ENCODE results near the gene DDAH2. TPM values are rescaled to one million over a fixed set of nuclear protein-coding genes. Genes with fewer than 3 reads are reported as not detected.
A peak's percentile ranks its signal among the peaks of the same experiment; 100 is the strongest.

The DDAH2 gene
- polyA plus RNA-seq, 3 donors, result 29.8 to 56.0 (median 30.6) TPM

GRCh38 chr6:31719001-31719400, 10.1 kb downstream of the DDAH2 start:
- H3K27ac Mint-ChIP-seq, result peak overlapping the region in 2 of 7 donors; percentile 38 to 58
- Histone ChIP-seq H2AFZ (ENCODE audit: insufficient read depth, low read depth, low read length, poor library complexity, severe bottlenecking) (no peak overlapping the region), H3K9ac (ENCODE audit: insufficient read depth, low read length, poor library complexity, severe bottlenecking) (no peak overlapping the region), H3K9me3 (replicated peaks in 1 of 2; ENCODE audit: control insufficient read depth in 1 of 2, insufficient read depth in 1 of 2, low read length in 2 of 2) (no peaks in the 10 kb centered on the region), H3K27me3 (ENCODE audit: control insufficient read depth in 2 of 2, insufficient read depth in 2 of 2, low read length in 2 of 2) (no peaks in the 10 kb centered on the region), H3K4me1 (ENCODE audit: control insufficient read depth in 1 of 2, insufficient read depth in 2 of 2, low read length in 2 of 2) (no peaks in the 10 kb centered on the region), H3K36me3 (replicated peaks in 1 of 2; ENCODE audit: control insufficient read depth in 1 of 2, insufficient read depth in 2 of 2, low read length in 2 of 2) (no peaks in the 10 kb centered on the region), H3K4me3 (replicated peaks in 1 of 3; ENCODE audit: low read depth in 2 of 3, low read length in 3 of 3) (no peak overlapping the region), H3K27ac (ENCODE audit: low read depth in 1 of 2, low read length in 2 of 2) (no peak overlapping the region), H3K79me2 (ENCODE audit: insufficient read depth, low read length) (no peaks in the 10 kb centered on the region), H4K20me1 (ENCODE audit: insufficient read depth, low read length) (no peaks in the 10 kb centered on the region), H3K4me2 (replicated peaks; ENCODE audit: extremely low read depth, low read length, poor library complexity, severe bottlenecking) (no peak overlapping the region)
- no peak for DNase-seq
- TF ChIP-seq CTCF (IDR thresholded peaks at IDR 0.05), result no peak
- peaks cover 6 to 15% (median 11%) of the 10 kb centered on the region in 3 donors for H3K27me3 Mint-ChIP-seq (ENCODE audit: low read depth in 3 of 3)
- H3K9me3 Mint-ChIP-seq, result no peaks in the 10 kb centered on the region
- 94% methylated on average over 4 of the region's 6 CpGs for WGBS (ENCODE audit: insufficient coverage)
- H3K36me3 Mint-ChIP-seq, result peaks cover under 1 to 2% of the 10 kb centered on the region in 2 donors
- H3K4me1 Mint-ChIP-seq, result peaks cover 6% of the 10 kb centered on the region
- intact Hi-C loops (cut with micrococcal nuclease), result no loop called here
- no peak overlapping the region for H3K4me3 Mint-ChIP-seq

- H3K4me1 Mint-ChIP-seq, result peaks cover 2% of the 10 kb centered on the region
- H3K27me3 Mint-ChIP-seq (ENCODE audit: low read depth in 3 of 3), result peaks cover 5 to 10% (median 6%) of the 10 kb centered on the region in 3 donors
- DNase-seq, result no peak
- H3K4me3 ChIP-seq (replicated peaks in 1 of 3; ENCODE audit: low read depth in 2 of 3, low read length in 3 of 3), result no peak overlapping the region
- no peak overlapping the region for H3K4me3 Mint-ChIP-seq
- H3K27ac ChIP-seq (ENCODE audit: low read depth in 1 of 2, low read length in 2 of 2), result no peak overlapping the region
- no peaks in the 10 kb centered on the region for H3K9me3 ChIP-seq (replicated peaks in 1 of 2; ENCODE audit: control insufficient read depth in 1 of 2, insufficient read depth in 1 of 2, low read length in 2 of 2)
- H3K79me2 ChIP-seq (ENCODE audit: insufficient read depth, low read length), result no peaks in the 10 kb centered on the region
- H3K36me3 Mint-ChIP-seq, result peaks cover 0 to 1% of the 10 kb centered on the region in 2 donors
- no peaks in the 10 kb centered on the region for H3K9me3 Mint-ChIP-seq
- no CpG with 5 or more reads among the region's 1 CpG for WGBS (ENCODE audit: insufficient coverage)
- H3K4me1 ChIP-seq (ENCODE audit: control insufficient read depth in 1 of 2, insufficient read depth in 2 of 2, low read length in 2 of 2), result no peaks in the 10 kb centered on the region
- H3K36me3 ChIP-seq (replicated peaks in 1 of 2; ENCODE audit: control insufficient read depth in 1 of 2, insufficient read depth in 2 of 2, low read length in 2 of 2), result no peaks in the 10 kb centered on the region
- H3K27me3 ChIP-seq (ENCODE audit: control insufficient read depth in 2 of 2, insufficient read depth in 2 of 2, low read length in 2 of 2), result no peaks in the 10 kb centered on the region
- H3K9ac ChIP-seq (ENCODE audit: insufficient read depth, low read length, poor library complexity, severe bottlenecking), result no peak overlapping the region
- H3K27ac Mint-ChIP-seq, result no peak overlapping the region
- no peak overlapping the region for H3K4me2 ChIP-seq (replicated peaks; ENCODE audit: extremely low read depth, low read length, poor library complexity, severe bottlenecking)
- intact Hi-C loops (cut with micrococcal nuclease), result no loop called here
- no peak for TF ChIP-seq CTCF (IDR thresholded peaks at IDR 0.05)
- no peak overlapping the region for H2AFZ ChIP-seq (ENCODE audit: insufficient read depth, low read depth, low read length, poor library complexity, severe bottlenecking)
- no peaks in the 10 kb centered on the region for H4K20me1 ChIP-seq (ENCODE audit: insufficient read depth, low read length)
Measured at GRCh38 chr6:31718265-31718664, 10.8 kb downstream of the DDAH2 start.
